Endothelial cell of umbilical vein (primary cell): ENCODE measurements around the gene DCC. TPM values are rescaled to one million over a fixed set of nuclear protein-coding genes. Genes with fewer than 3 reads are reported as not detected.

Source experiments
- BruUV-seq: library from RNA; stranded (reverse); fragments of 400-500 nt; replicated peaks from 2 replicates; lab custom pipeline; 2021; lab: Mats Ljungman, UMichigan
- CTCF ChIA-PET: fragments of 300-600, 350-600 bp; sonication (Branson Sonifier 250); formaldehyde crosslinking; loops from one replicate; lab custom pipeline; 2021; ENCODE audit warnings: antibody characterized with exemption, inconsistent platforms; lab: Charles Lee
- POLR2A ChIA-PET: fragments of 300-600, 350-600 bp; sonication (Branson Sonifier 250); formaldehyde crosslinking; loops from one replicate; lab custom pipeline; 2021; ENCODE audit warnings: antibody characterized with exemption, inconsistent platforms; lab: Charles Lee
- DNase-seq: peaks from one replicate; pipeline ENCODE4 v3.0.0-alpha.2; 2011; ENCODE audit warnings: low read depth, low spot score
- FAIRE-seq: peaks from 2 replicates; lab custom pipeline; 2011; peaks lifted over from hg19 to GRCh38; lab: Jason Lieb, UNC
- H2AFZ ChIP-seq: 2 replicates; pipeline ENCODE4 v1.6.0; 2012; ENCODE audit warnings: low read depth, low read length, control low read depth, inconsistent platforms
- H3K27ac ChIP-seq: 2 replicates; pipeline ENCODE4 v1.5.1; 2011; ENCODE audit warnings: low read depth, mild to moderate bottlenecking, control low read depth, low read length, moderate library complexity; ENCODE audit not compliant: insufficient read depth
- H3K27me3 ChIP-seq, 2 experiments: 2 replicates each; pipeline versions ENCODE4 v1.6.0 to v1.6.1; 2011; ENCODE audit warnings: low read length in 2 of 2, mixed read lengths in 1 of 2; ENCODE audit not compliant: control insufficient read depth in 2 of 2, insufficient read depth in 2 of 2
- H3K36me3 ChIP-seq, 2 experiments: 2 replicates in 1 of 2; 3 replicates in 1 of 2; pipeline ENCODE4 v1.5.1; 2011; ENCODE audit warnings: low read length in 2 of 2, mild to moderate bottlenecking in 1 of 2, moderate library complexity in 1 of 2; ENCODE audit not compliant: control insufficient read depth in 2 of 2, insufficient read depth in 2 of 2; ENCODE audit errors: extremely low read depth in 1 of 2
- H3K4me1 ChIP-seq: 3 replicates; pipeline ENCODE4 v1.5.1; 2011; ENCODE audit warnings: mild to moderate bottlenecking, low read length; ENCODE audit not compliant: control insufficient read depth, insufficient read depth; ENCODE audit errors: extremely low read depth
- H3K4me2 ChIP-seq: 2 replicates; pipeline ENCODE4 v1.6.1; 2011; ENCODE audit warnings: low read length, control low read depth, mixed read lengths; ENCODE audit not compliant: insufficient read depth
- H3K4me3 ChIP-seq, 3 experiments: fragments of 200-600 bp in 1 of 3; sonication (generic), shearing (Covaris generic) in 1 of 3; replicated peaks in 1 of 3; 2 replicates each; pipeline ENCODE4 v1.5.1; 2011 to 2016; ENCODE audit warnings: control low read depth in 3 of 3, low read length in 3 of 3, mild to moderate bottlenecking in 2 of 3, inconsistent platforms in 1 of 3, low read depth in 1 of 3, moderate library complexity in 1 of 3; ENCODE audit not compliant: insufficient read depth in 1 of 3
- H3K79me2 ChIP-seq: 2 replicates; pipeline ENCODE4 v1.6.0; 2012; ENCODE audit warnings: low read length, inconsistent platforms; ENCODE audit not compliant: control insufficient read depth, insufficient read depth
- H3K9ac ChIP-seq: replicated peaks from 2 replicates; pipeline ENCODE3; 2011; ENCODE audit warnings: low read length, control low read depth; ENCODE audit not compliant: insufficient read depth; ENCODE audit errors: extremely low read depth
- H3K9me1 ChIP-seq: replicated peaks from 3 replicates; pipeline ENCODE4 v1.6.0; 2011; ENCODE audit warnings: mild to moderate bottlenecking, low read length; ENCODE audit not compliant: control insufficient read depth, insufficient read depth; ENCODE audit errors: extremely low read depth
- H3K9me3 ChIP-seq: replicated peaks from 2 replicates; pipeline ENCODE4 v1.5.1; 2012; ENCODE audit warnings: low read length, inconsistent platforms; ENCODE audit not compliant: control insufficient read depth, insufficient read depth
- H4K20me1 ChIP-seq: replicated peaks from 2 replicates; pipeline ENCODE3; 2011; ENCODE audit warnings: mild to moderate bottlenecking, low read length; ENCODE audit not compliant: control insufficient read depth, insufficient read depth; ENCODE audit errors: extremely low read depth
- CTCF ChIP-seq, 2 donors: IDR thresholded peaks; 1 replicate in 1 of 2; 2 replicates in 1 of 2; pipeline ENCODE4 v1.5.1; 2011; ENCODE audit warnings: low read length in 2 of 2, mild to moderate bottlenecking in 2 of 2, moderate library complexity in 2 of 2, control low read depth in 1 of 2, inconsistent platforms in 1 of 2, low read depth in 1 of 2; ENCODE audit not compliant: insufficient read depth in 1 of 2; ENCODE audit errors: extremely low read depth in 1 of 2
- EZH2 ChIP-seq: IDR thresholded peaks from 2 replicates; pipeline ENCODE4 v1.6.1; 2012; ENCODE audit warnings: borderline replicate concordance, low read depth, mild to moderate bottlenecking, moderate library complexity, low read length, inconsistent platforms; ENCODE audit not compliant: severe bottlenecking
- FOS ChIP-seq: IDR thresholded peaks from 2 replicates; pipeline ENCODE4 v1.6.1; 2011; ENCODE audit warnings: mild to moderate bottlenecking, low read length, moderate library complexity, borderline replicate concordance; ENCODE audit not compliant: insufficient read depth
- GATA2 ChIP-seq: IDR thresholded peaks from 2 replicates; pipeline ENCODE4 v1.7.0; 2011; ENCODE audit warnings: low read depth, mild to moderate bottlenecking, moderate library complexity, mixed read lengths, low read length; ENCODE audit not compliant: insufficient read length, insufficient read depth
- JUN ChIP-seq: IDR thresholded peaks from 2 replicates; pipeline ENCODE4 v1.6.1; 2011; ENCODE audit warnings: borderline replicate concordance, low read depth; ENCODE audit not compliant: insufficient read length, insufficient read depth
- MAX ChIP-seq: IDR thresholded peaks from 2 replicates; pipeline ENCODE4 v1.6.1; 2011; ENCODE audit not compliant: insufficient read depth, insufficient read length
- MYC ChIP-seq: IDR thresholded peaks from one replicate; pipeline ENCODE4 v1.6.1; 2011; ENCODE audit warnings: mild to moderate bottlenecking, low read depth, low read length
- POLR2A ChIP-seq: IDR thresholded peaks from 2 replicates; pipeline ENCODE4 v1.6.1; 2012; ENCODE audit warnings: low read depth, mild to moderate bottlenecking, control low read depth, low read length
- POLR2AphosphoS5 ChIP-seq: IDR thresholded peaks from 2 replicates; pipeline ENCODE4 v1.6.1; 2012; ENCODE audit warnings: low read depth, mild to moderate bottlenecking, control low read depth, low read length, moderate library complexity; ENCODE audit not compliant: insufficient read depth
- dilution Hi-C: fragments of 300-500 bp; cut with MboI; formaldehyde crosslinking; loops from one replicate; pipeline ENCODE4 v1.15.0; 2019; ENCODE audit warnings: low sequenced_read_pairs; ENCODE audit not compliant: extremely low pct_ligation_motif_present
- intact Hi-C: fragments of 100-400 bp; cut with micrococcal nuclease; formaldehyde crosslinking; loops from one replicate; pipeline ENCODE4 v1.10.0; 2022
- polyA plus RNA-seq, 4 experiments: library from polyadenylated mRNA; depleted of rRNA in 3 of 4; stranded (reverse) in 3 of 4; unstranded in 1 of 4; fragments of >200 nt; gene quantifications; 2 replicates each; pipeline versions ENCODE4 v1.2.1 to v1.2.3, GENCODE V29; 2011 to 2012; ENCODE audit warnings: missing spikeins in 1 of 4
- total RNA-seq: library from RNA; stranded (reverse); gene quantifications from 2 replicates; pipeline ENCODE4 v1.2.3, GENCODE V29; 2021

Gene DCC
- total and polyA plus RNA-seq, 2 donors (not counting 3 experiments of a cell fraction or from before 2014, with no cell fraction given): not detected

- Histone ChIP-seq H3K9me1 (no peaks in the 10 kb centered on the region), H3K9ac (no peak overlapping the region), H2AFZ (no peak overlapping the region), H3K9me3 (peaks cover 4% of the 10 kb centered on the region), H3K4me2 (no peak overlapping the region), H3K27ac (no peak overlapping the region), H3K79me2 (no peaks in the 10 kb centered on the region), H4K20me1 (no peaks in the 10 kb centered on the region), H3K36me3 (no peaks in the 10 kb centered on the region), H3K4me1 (no peaks in the 10 kb centered on the region), H3K27me3 (no peaks in the 10 kb centered on the region), H3K4me3 (no peak overlapping the region)
- DNase-seq (no peak), FAIRE-seq (no peak)
- CTCF ChIA-PET: no interaction called here
- TF ChIP-seq CTCF (IDR thresholded peaks at IDR 0.05; ENCODE audit: extremely low read depth in 1 of 2, insufficient read depth in 1 of 2, low read depth in 1 of 2, low read length in 2 of 2) (no peak), POLR2A (no peak), GATA2 (no peak), MYC (no peak), EZH2 (no peak), MAX (no peak)
- no TSS peak for BruUV-seq
- dilution Hi-C loops (no loop called here), intact Hi-C loops (no loop called here)
- POLR2A ChIA-PET: no interaction called here
These were observed 597.8 kb downstream of the DCC start for GRCh38 chr18:52937840-52938239.

DNA sequence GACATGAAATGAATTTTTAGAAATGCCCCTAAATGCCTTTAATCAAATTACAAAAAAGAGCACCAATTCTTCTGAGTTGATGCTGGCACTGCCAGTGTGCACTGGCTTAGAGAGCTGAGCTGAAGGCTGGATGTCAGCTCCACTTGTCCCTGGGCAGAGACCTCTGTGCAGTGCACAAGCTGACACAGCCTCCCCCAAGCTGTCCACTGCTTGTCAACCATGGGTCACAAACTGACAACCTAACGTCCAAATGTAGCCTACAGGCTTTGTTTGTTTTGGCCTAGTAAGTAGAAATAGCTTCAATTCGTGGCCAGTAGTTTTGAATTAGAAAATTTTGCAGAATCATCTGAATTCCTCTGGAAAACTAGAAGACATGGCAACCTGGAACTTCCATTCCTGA is 605.6 kb downstream of the DCC start:
- no peak for TF ChIP-seq EZH2
- TF ChIP-seq POLR2AphosphoS5: no peak
- TF ChIP-seq GATA2: no peak
- no peak for TF ChIP-seq POLR2A
- no peak for TF ChIP-seq FOS
- TF ChIP-seq MAX: no peak
- no peak for TF ChIP-seq JUN
- TF ChIP-seq CTCF (IDR thresholded peaks at IDR 0.05; ENCODE audit: extremely low read depth in 1 of 2, insufficient read depth in 1 of 2, low read depth in 1 of 2, low read length in 2 of 2): no peak
- no peak for TF ChIP-seq MYC
- dilution Hi-C loops: no loop called here

More for the DNA sequence above, 605.6 kb downstream of the DCC start:
- Histone ChIP-seq H3K79me2 (no peaks in the 10 kb centered on the region), H3K9me1 (no peaks in the 10 kb centered on the region), H4K20me1 (no peaks in the 10 kb centered on the region), H3K27me3 (no peaks in the 10 kb centered on the region), H3K27ac (no peak overlapping the region), H3K36me3 (no peaks in the 10 kb centered on the region), H3K4me2 (no peak overlapping the region), H3K4me3 (no peak overlapping the region), H3K9ac (no peak overlapping the region), H3K4me1 (no peaks in the 10 kb centered on the region), H3K9me3 (peaks cover 1% of the 10 kb centered on the region), H2AFZ (no peak overlapping the region)
- DNase-seq (no peak), FAIRE-seq (no peak)
- no TSS peak for BruUV-seq
- intact Hi-C loops: no loop called here
- CTCF ChIA-PET: no interaction called here
- POLR2A ChIA-PET: no interaction called here
